ENCODE data around the gene BRPF1.

DNA sequence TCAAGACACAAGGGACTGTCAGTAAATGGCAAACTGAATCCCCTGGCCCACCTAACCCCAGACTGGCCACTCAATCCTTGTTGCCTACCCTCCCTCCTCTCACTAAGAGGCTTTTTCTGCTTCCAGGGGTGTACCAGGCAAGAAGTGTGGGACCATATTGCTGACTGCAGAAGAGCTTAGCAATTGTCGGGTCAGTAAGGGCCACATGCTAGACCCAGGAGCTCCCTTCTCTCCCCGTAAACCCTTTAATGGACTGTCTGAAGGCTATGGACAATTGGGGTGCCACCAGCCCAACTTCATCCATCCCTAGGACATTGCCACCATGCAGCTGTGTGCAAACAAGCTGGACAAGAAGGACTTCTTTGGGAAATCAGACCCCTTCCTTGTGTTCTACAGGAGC, 19.1 kb upstream of the BRPF1 start:
- no peak for TF ChIP-seq SIN3A (IDR thresholded peaks at IDR 0.05; ENCODE audit: borderline replicate concordance, insufficient read depth, low read length)
- TF ChIP-seq POLR2AphosphoS5 (IDR thresholded peaks at IDR 0.05; ENCODE audit: low read depth, low read length), result no peak
- TF ChIP-seq REST (IDR thresholded peaks at IDR 0.05; ENCODE audit: insufficient read depth in 1 of 2, low read depth in 2 of 2, low read length in 2 of 2), result no peak
- TF ChIP-seq TAF1 (IDR thresholded peaks at IDR 0.05; ENCODE audit: borderline replicate concordance, insufficient read depth, low read length), result no peak

Data from PFSK-1 (cell line).